Hepatocyte (in vitro differentiated cells): ENCODE measurements around the gene PTCH2.

ENCODE experiments used
- EZH2phosphoT487 ChIP-seq: fragments of 200-600 bp; sonication (generic); IDR thresholded peaks from one replicate; pipeline ENCODE4 v1.6.1; 2018; ENCODE audit warnings: antibody characterized with exemption, mild to moderate bottlenecking, low read depth, moderate library complexity; ENCODE audit not compliant: unreplicated experiment, severe bottlenecking
- TF ChIP-seq, protein P1 (sequence below): fragments of 200-600 bp; sonication (generic); IDR thresholded peaks from 2 replicates; pipeline ENCODE4 v1.5.1; 2016; ENCODE audit warnings: antibody characterized with exemption, mild to moderate bottlenecking; ENCODE audit not compliant: poor library complexity

DNA sequence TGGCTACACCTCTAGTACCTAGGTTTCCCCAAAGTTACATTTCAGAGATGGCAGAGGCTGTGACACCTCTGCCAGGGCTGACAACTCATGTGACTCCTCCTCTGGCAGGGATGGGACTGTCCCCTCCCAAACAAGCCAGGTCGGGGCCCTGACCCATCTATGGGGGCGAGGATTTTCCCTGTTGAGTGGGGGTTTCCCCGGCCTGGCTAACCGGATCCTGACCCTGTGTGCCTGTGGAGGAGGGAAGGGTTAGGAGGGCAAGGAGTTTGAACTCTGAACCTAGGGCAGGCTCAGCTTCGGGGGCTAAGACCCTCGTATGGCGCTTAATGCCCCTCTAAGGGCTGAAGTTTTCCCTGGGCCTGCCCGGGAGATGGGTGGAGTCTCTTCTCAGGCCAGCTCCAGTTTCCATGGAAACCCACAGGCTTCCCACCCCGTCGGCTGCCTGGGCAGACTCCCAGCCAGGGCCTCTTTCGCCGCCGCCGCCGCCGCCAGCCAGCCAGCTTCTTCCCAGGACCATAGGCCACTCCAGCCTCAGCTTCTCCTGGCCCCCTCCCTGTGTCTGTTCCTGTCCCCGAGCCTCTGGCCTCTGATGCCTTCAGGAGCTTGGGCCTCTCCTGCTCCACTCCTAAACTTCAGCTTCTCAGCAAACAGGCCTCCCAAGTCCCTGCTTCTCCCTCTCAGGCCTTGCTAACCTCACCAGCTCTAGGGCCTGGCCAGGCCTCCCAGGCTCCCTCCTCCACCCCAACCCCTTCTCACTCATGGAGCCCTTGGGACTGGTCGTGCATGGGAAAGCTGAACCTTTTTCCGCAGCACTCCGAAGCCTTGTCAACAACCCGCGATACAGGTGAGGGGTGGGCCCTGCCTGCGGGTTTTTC lies 34.8 kb downstream of the PTCH2 start, which contains the start of gene BTBD19:
- TF ChIP-seq, protein P1, sequence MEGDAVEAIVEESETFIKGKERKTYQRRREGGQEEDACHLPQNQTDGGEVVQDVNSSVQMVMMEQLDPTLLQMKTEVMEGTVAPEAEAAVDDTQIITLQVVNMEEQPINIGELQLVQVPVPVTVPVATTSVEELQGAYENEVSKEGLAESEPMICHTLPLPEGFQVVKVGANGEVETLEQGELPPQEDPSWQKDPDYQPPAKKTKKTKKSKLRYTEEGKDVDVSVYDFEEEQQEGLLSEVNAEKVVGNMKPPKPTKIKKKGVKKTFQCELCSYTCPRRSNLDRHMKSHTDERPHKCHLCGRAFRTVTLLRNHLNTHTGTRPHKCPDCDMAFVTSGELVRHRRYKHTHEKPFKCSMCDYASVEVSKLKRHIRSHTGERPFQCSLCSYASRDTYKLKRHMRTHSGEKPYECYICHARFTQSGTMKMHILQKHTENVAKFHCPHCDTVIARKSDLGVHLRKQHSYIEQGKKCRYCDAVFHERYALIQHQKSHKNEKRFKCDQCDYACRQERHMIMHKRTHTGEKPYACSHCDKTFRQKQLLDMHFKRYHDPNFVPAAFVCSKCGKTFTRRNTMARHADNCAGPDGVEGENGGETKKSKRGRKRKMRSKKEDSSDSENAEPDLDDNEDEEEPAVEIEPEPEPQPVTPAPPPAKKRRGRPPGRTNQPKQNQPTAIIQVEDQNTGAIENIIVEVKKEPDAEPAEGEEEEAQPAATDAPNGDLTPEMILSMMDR = no peak
- TF ChIP-seq EZH2phosphoT487 = no peak
